ENCODE results near the gene SLC47A2.
"Not testable (repeated sequence)": the region's sequence is repeated elsewhere in the genome, so short reads cannot be mapped to it uniquely, and the experiment has no call there.

Gene SLC47A2

GRCh38 chr17:19706791-19707727, 9.3 kb downstream of the SLC47A2 start:
- no peak for DNase-seq

- DNase-seq, result no peak
Observed at GRCh38 chr17:19705771-19706770, 10.3 kb downstream of the SLC47A2 start.

- no peak for DNase-seq
Observed at GRCh38 chr17:19705201-19705600, 11.2 kb downstream of the SLC47A2 start.

- no peak for DNase-seq
Observed at GRCh38 chr17:19703828-19704613, 12.4 kb downstream of the SLC47A2 start.

- DNase-seq, result no peak
Observed at GRCh38 chr17:19703106-19703827, 13.1 kb downstream of the SLC47A2 start.

GRCh38 chr17:19702217-19702641, 14.2 kb downstream of the SLC47A2 start:
- no peak for DNase-seq

- DNase-seq, result no peak
Observed at GRCh38 chr17:19686400-19687090, 29.8 kb downstream of the SLC47A2 start.

- not testable (repeated sequence) for DNase-seq
Observed at GRCh38 chr17:19684909-19685580, 31.3 kb downstream of the SLC47A2 start.

GRCh38 chr17:19683117-19683516, 33.3 kb downstream of the SLC47A2 start:
- no peak for DNase-seq

- no peak for DNase-seq
Observed at GRCh38 chr17:19678581-19679453, 37.6 kb downstream of the SLC47A2 start.

- no peak for DNase-seq
Observed at GRCh38 chr17:19677736-19678379, 38.5 kb downstream of the SLC47A2 start.

GRCh38 chr17:19676896-19677295, 39.5 kb downstream of the SLC47A2 start:
- DNase-seq, result no peak

- no peak for DNase-seq
Observed at GRCh38 chr17:19673623-19674022, 42.8 kb downstream of the SLC47A2 start.

- no peak for DNase-seq
Observed at GRCh38 chr17:19672009-19672750, 44.2 kb downstream of the SLC47A2 start.

- DNase-seq, result no peak
Observed at GRCh38 chr17:19671433-19671832, 45.0 kb downstream of the SLC47A2 start.

GRCh38 chr17:19670908-19671307, 45.5 kb downstream of the SLC47A2 start:
- DNase-seq, result no peak

- not testable (repeated sequence) for DNase-seq
Observed at GRCh38 chr17:19669680-19670079, 46.7 kb downstream of the SLC47A2 start.

GRCh38 chr17:19664821-19665181, 51.6 kb downstream of the SLC47A2 start:
- no peak for DNase-seq

All from activated CD4-positive, CD25-positive, alpha-beta regulatory T cell treated with anti-CD3 and anti-CD28 coated beads, Interleukin-2, amount 50 U/mL, for 72 hours (primary cell).